Stimulated activated CD8-positive, alpha-beta memory T cell treated with anti-CD3 and anti-CD28 coated beads, Interleukin-4, amount 100 ng/mL, for 24 hours (primary cell): ENCODE measurements around the gene CYP2R1.
"Not testable (repeated sequence)": the region's sequence is repeated elsewhere in the genome, so short reads cannot be mapped to it uniquely, and the experiment has no call there.

Experiments used
- DNase-seq: peaks from one replicate; pipeline ENCODE4 v3.0.0-alpha.2; 2020; ENCODE audit warnings: low read depth

Gene CYP2R1

GRCh38 chr11:14891143-14892035, 642 bp downstream of the CYP2R1 start:
- DNase-seq, result peak; percentile 76

GRCh38 chr11:14886513-14886912, 5.5 kb downstream of the CYP2R1 start:
- no peak for DNase-seq

GRCh38 chr11:14884667-14885273, 7.3 kb downstream of the CYP2R1 start:
- DNase-seq, result no peak

- not testable (repeated sequence) for DNase-seq
Observed at GRCh38 chr11:14883683-14884082, 8.3 kb downstream of the CYP2R1 start.

GRCh38 chr11:14882196-14882595, 9.8 kb downstream of the CYP2R1 start:
- no peak for DNase-seq

GRCh38 chr11:14881576-14882193, 10.3 kb downstream of the CYP2R1 start:
- no peak for DNase-seq

GRCh38 chr11:14875163-14875562, 16.9 kb downstream of the CYP2R1 start:
- no peak for DNase-seq

- DNase-seq, result no peak
Observed at GRCh38 chr11:14873632-14874031, 18.4 kb downstream of the CYP2R1 start.

- no peak for DNase-seq
Observed at GRCh38 chr11:14872032-14872431, 20.0 kb downstream of the CYP2R1 start.

GRCh38 chr11:14863775-14864174, 28.3 kb downstream of the CYP2R1 start:
- DNase-seq, result not testable (repeated sequence)

- no peak for DNase-seq
Observed at GRCh38 chr11:14861680-14862079, 30.4 kb downstream of the CYP2R1 start.

GRCh38 chr11:14860511-14860910, 31.5 kb downstream of the CYP2R1 start:
- DNase-seq, result no peak

GRCh38 chr11:14858404-14858803, 33.6 kb downstream of the CYP2R1 start:
- DNase-seq, result no peak

- no peak for DNase-seq
Observed at GRCh38 chr11:14857621-14858020, 34.4 kb downstream of the CYP2R1 start.

- no peak for DNase-seq
Observed at GRCh38 chr11:14855890-14856289, 36.1 kb downstream of the CYP2R1 start.

- no peak for DNase-seq
Observed at GRCh38 chr11:14854057-14854456, 38.0 kb downstream of the CYP2R1 start.

GRCh38 chr11:14852571-14853177, 39.4 kb downstream of the CYP2R1 start:
- no peak for DNase-seq

GRCh38 chr11:14842002-14842401, 50.0 kb downstream of the CYP2R1 start:
- DNase-seq, result no peak

- DNase-seq, result no peak
Observed at GRCh38 chr11:14835496-14836492, 56.2 kb downstream of the CYP2R1 start.
